SK-N-SH (cell line): ENCODE data around the gene ENTPD7.

ENCODE experiments used
- POLR2AphosphoS5 ChIP-seq: IDR thresholded peaks from 2 replicates; pipeline ENCODE4 v1.6.1; 2012; ENCODE audit warnings: low read depth, low read length
- TF ChIP-seq, protein P1 (sequence below): IDR thresholded peaks from 2 replicates; pipeline ENCODE4 v1.4.0; 2012; ENCODE audit warnings: low read depth

DNA sequence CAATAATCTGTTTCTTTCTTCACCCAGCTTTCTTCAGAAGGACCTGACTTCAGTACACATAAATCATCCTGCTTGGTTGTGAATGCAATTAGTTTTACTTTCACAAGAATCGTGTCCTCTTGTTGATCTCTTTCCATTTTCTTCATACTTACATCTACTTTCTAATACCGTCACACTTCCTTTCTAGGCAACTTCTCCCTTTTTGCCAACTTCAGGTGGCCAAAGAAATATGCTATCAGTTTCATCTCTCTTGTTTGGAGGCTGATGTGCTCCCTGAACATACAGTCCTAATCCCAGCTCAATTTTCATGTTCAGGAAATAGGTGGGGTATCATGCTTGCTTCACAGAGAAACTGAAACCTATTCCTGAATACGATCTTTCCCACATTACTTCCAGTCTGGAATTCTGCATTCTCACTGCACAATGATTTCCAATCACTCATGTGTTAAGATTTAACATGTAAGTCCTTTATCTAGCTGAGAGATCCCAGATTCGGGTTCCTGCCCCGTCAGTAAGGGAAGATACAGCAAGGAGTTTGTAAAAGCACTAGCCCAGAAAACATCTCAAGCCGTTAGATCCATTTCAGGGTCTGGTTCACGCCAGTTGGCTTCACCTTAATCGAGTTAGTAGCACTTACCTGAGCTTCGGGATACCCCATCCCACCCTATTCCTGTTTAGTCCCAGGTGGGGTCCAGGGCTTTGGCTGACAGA is 40.1 kb upstream of the ENTPD7 start:
- TF ChIP-seq POLR2AphosphoS5 = no peak
- TF ChIP-seq, protein P1, sequence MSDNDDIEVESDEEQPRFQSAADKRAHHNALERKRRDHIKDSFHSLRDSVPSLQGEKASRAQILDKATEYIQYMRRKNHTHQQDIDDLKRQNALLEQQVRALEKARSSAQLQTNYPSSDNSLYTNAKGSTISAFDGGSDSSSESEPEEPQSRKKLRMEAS = no peak
